Measurements from ENCODE around the gene ADAR. TPM values are rescaled to one million over a fixed set of nuclear protein-coding genes. Genes with fewer than 3 reads are reported as not detected.

ADAR gene
- total RNA-seq, 1 donor from 2014 or later, result 146 TPM

Other genes with a start within 250 kb of the ADAR start
- gene IL6R, start 202.8 kb downstream of the ADAR start, total RNA-seq, result 31.2 TPM
- gene TDRD10, start 106.0 kb downstream of the ADAR start, total RNA-seq, result 2.3 TPM
- gene SHE, start 105.8 kb downstream of the ADAR start, total RNA-seq, result 6.2 TPM
- gene UBE2Q1, start 49.5 kb downstream of the ADAR start, total RNA-seq, result 84.0 TPM
- 0.17 TPM for gene CHRNB2, start 40.4 kb downstream of the ADAR start, total RNA-seq

Data from mucosa of gallbladder (tissue), 1 donor.